CD4-positive, alpha-beta T cell (primary cell): ENCODE results near the gene COL4A2. TPM values are rescaled to one million over a fixed set of nuclear protein-coding genes. Genes with fewer than 3 reads are reported as not detected.

Experiments
- ATAC-seq: fragments of 200-7000 bp; cut with Tn5 transposase; one replicate; pipeline ENCODE4 v1.10.0; 2022; ENCODE audit warnings: mild to moderate bottlenecking; ENCODE audit not compliant: poor library complexity
- CTCF ChIA-PET: fragments of 350-600 bp; sonication (Branson Sonifier 250); formaldehyde crosslinking; loops from one replicate; lab custom pipeline; 2021; ENCODE audit warnings: antibody characterized with exemption, inconsistent platforms; lab: Charles Lee
- POLR2A ChIA-PET: fragments of 350-600 bp; sonication (Branson Sonifier 250); formaldehyde crosslinking; loops from one replicate; lab custom pipeline; 2021; ENCODE audit warnings: antibody characterized with exemption, inconsistent platforms; lab: Charles Lee
- DNase-seq, 14 experiments: peaks; one replicate each; pipeline ENCODE4 v3.0.0-alpha.2; 2013 to 2020; ENCODE audit warnings: mixed read lengths in 2 of 14
- H3K27ac ChIP-seq, 2 donors: one replicate each; pipeline versions ENCODE4 v1.5.1 to v1.7.0; 2013; ENCODE audit warnings: low read length in 2 of 2, low read depth in 1 of 2, mild to moderate bottlenecking in 1 of 2
- H3K27me3 ChIP-seq, 2 experiments: 1 replicate in 1 of 2; 2 replicates in 1 of 2; pipeline versions ENCODE4 v1.6.1 to v1.7.0; 2013; ENCODE audit warnings: low read length in 2 of 2, control low read depth in 1 of 2, mild to moderate bottlenecking in 1 of 2, moderate library complexity in 1 of 2; ENCODE audit not compliant: insufficient read depth in 2 of 2, control insufficient read depth in 1 of 2
- H3K36me3 ChIP-seq: one replicate; pipeline ENCODE4 v1.6.1; 2013; ENCODE audit warnings: low read length, control low read depth; ENCODE audit not compliant: insufficient read depth
- H3K4me1 ChIP-seq: one replicate; pipeline ENCODE4 v1.6.1; 2013; ENCODE audit warnings: low read length, control low read depth; ENCODE audit not compliant: insufficient read depth
- H3K4me3 ChIP-seq: one replicate; pipeline ENCODE4 v1.5.1; 2013; ENCODE audit warnings: mild to moderate bottlenecking, low read length, moderate library complexity
- H3K9me3 ChIP-seq, 2 experiments: 1 replicate in 1 of 2; 2 replicates in 1 of 2; pipeline versions ENCODE4 v1.6.1 to v1.7.0; 2013; ENCODE audit warnings: low read length in 2 of 2, mild to moderate bottlenecking in 2 of 2, control low read depth in 1 of 2, moderate library complexity in 1 of 2; ENCODE audit not compliant: control insufficient read depth in 1 of 2, insufficient read depth in 1 of 2
- H3K27ac Mint-ChIP-seq: one replicate; pipeline ENCODE4 v1.8.0; 2020; ENCODE audit warnings: mixed read lengths
- H3K27me3 Mint-ChIP-seq: one replicate; pipeline ENCODE4 v1.8.0; 2021; ENCODE audit warnings: mixed read lengths
- H3K36me3 Mint-ChIP-seq: one replicate; pipeline ENCODE4 v1.8.0; 2021; ENCODE audit warnings: low read depth, mixed read lengths
- H3K4me1 Mint-ChIP-seq: one replicate; pipeline ENCODE4 v1.8.0; 2021; ENCODE audit warnings: low read depth, mixed read lengths
- H3K4me3 Mint-ChIP-seq: one replicate; pipeline ENCODE4 v1.8.0; 2020; ENCODE audit warnings: mild to moderate bottlenecking, mixed read lengths
- H3K9me3 Mint-ChIP-seq: one replicate; pipeline ENCODE4 v1.8.0; 2020; ENCODE audit warnings: mixed read lengths
- intact Hi-C, 2 experiments: fragments of 100-400 bp; cut with DNase I in 1 of 2; cut with micrococcal nuclease in 1 of 2; formaldehyde crosslinking; loops; one replicate each; pipeline versions ENCODE4 v1.15.1 to v1.9.0; 2023 to 2025; cut with DNase I, micrococcal nuclease
- total RNA-seq, 174 experiments: library from RNA in 2 of 174; stranded (reverse) in 2 of 174; gene quantifications; one replicate each; pipeline ENCODE4 v1.2.3 and lab custom pipeline; 2021 to 2026
- TF ChIP-seq, protein P1 (sequence below): fragments of 200-600 bp; IDR thresholded peaks from one replicate; pipeline ENCODE4 v1.8.0; 2022; ENCODE audit warnings: antibody characterized with exemption, mild to moderate bottlenecking

The COL4A2 gene
- total RNA-seq, 2 experiments from 2014 or later = not detected

GRCh38 chr13:110259651-110260050, 47.4 kb upstream of the COL4A2 start:
- H3K27ac Mint-ChIP-seq = no peak overlapping the region
- no peaks in the 10 kb centered on the region for H3K4me1 Mint-ChIP-seq
- Histone ChIP-seq H3K4me1 (no peaks in the 10 kb centered on the region), H3K9me3 (peaks cover 0 to 20% of the 10 kb centered on the region in 2 experiments), H3K36me3 (no peaks in the 10 kb centered on the region), H3K27me3 (peaks cover 2 to 11% of the 10 kb centered on the region in 2 experiments), H3K27ac (no peak overlapping the region), H3K4me3 (no peak overlapping the region)
- intact Hi-C loops = no loop called here
- H3K9me3 Mint-ChIP-seq = peaks cover 6% of the 10 kb centered on the region
- ATAC-seq (no peak), DNase-seq (no peak)
- H3K27me3 Mint-ChIP-seq = peaks cover 34% of the 10 kb centered on the region
- POLR2A ChIA-PET = no interaction called here
- no peak overlapping the region for H3K4me3 Mint-ChIP-seq
- TF ChIP-seq, protein P1, sequence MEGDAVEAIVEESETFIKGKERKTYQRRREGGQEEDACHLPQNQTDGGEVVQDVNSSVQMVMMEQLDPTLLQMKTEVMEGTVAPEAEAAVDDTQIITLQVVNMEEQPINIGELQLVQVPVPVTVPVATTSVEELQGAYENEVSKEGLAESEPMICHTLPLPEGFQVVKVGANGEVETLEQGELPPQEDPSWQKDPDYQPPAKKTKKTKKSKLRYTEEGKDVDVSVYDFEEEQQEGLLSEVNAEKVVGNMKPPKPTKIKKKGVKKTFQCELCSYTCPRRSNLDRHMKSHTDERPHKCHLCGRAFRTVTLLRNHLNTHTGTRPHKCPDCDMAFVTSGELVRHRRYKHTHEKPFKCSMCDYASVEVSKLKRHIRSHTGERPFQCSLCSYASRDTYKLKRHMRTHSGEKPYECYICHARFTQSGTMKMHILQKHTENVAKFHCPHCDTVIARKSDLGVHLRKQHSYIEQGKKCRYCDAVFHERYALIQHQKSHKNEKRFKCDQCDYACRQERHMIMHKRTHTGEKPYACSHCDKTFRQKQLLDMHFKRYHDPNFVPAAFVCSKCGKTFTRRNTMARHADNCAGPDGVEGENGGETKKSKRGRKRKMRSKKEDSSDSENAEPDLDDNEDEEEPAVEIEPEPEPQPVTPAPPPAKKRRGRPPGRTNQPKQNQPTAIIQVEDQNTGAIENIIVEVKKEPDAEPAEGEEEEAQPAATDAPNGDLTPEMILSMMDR = no peak
- H3K36me3 Mint-ChIP-seq = no peaks in the 10 kb centered on the region
- CTCF ChIA-PET = no interaction called here

DNA sequence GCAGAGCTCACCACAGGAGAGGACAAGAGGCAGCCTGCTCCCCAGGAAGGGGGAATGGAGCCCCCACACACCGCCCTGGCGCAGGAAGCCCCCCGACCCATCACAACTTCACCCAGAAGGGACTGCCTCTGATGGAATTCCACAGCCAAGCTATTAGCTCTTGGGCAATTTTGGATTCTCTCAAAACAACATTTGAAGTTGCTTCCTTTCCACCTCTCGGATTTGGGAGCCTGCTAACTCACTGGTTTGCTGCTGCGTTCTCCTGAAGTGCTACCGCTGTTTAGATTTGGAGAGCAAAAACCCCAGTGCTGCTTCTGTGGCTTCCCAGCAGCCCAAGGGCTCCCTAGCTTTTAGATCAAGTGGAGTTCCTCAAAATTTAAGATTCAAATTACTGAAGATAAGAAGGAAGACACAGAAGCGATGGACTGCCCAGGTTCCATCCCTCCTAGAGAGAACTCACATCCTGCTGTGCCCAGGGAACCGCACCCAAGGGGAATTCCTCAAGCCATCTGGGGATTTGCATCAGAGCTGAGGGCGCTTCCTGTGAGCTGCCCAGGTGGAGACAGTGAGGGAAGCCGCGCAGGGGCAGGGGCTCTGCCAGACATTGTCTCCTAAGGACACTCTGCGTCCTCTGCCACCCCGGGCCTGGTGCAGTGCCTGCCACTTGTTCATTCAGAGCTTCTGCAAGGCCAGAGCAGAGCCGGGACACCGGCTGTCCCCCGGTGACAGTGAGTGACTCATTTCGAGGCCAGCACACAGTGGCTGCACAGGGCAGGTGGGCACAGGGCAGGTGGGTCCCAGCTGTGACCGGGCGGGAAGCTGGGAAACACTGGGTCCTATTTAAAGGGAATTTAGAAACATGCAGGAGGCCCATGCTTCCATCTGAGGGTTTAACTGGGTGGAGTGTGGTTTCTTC, 45.7 kb upstream of the COL4A2 start:
- intact Hi-C loops = no loop called here
- CTCF ChIA-PET = no interaction called here
- H3K4me3 ChIP-seq = no peak overlapping the region

GRCh38 chr13:110262082-110262436, 45.0 kb upstream of the COL4A2 start:
- no peak overlapping the region for H3K27ac ChIP-seq
- Mint-ChIP-seq H3K27ac (no peak overlapping the region), H3K36me3 (no peaks in the 10 kb centered on the region), H3K27me3 (peaks cover 46% of the 10 kb centered on the region), H3K4me3 (no peak overlapping the region), H3K9me3 (no peaks in the 10 kb centered on the region), H3K4me1 (no peaks in the 10 kb centered on the region)
- H3K9me3 ChIP-seq = peaks cover 0 to 7% of the 10 kb centered on the region in 2 experiments
- POLR2A ChIA-PET = no interaction called here
- H3K36me3 ChIP-seq = no peaks in the 10 kb centered on the region
- DNase-seq (no peak), ATAC-seq (no peak)
- CTCF ChIA-PET = no interaction called here
- intact Hi-C loops = no loop called here
- no peaks in the 10 kb centered on the region for H3K4me1 ChIP-seq
- peaks cover 4 to 11% of the 10 kb centered on the region in 2 experiments for H3K27me3 ChIP-seq
- TF ChIP-seq, protein P1 = no peak
- no peak overlapping the region for H3K4me3 ChIP-seq

More for the DNA sequence above, 45.7 kb upstream of the COL4A2 start:
- H3K27me3 ChIP-seq = peaks cover 4 to 11% of the 10 kb centered on the region in 2 experiments
- DNase-seq (no peak), ATAC-seq (no peak)
- POLR2A ChIA-PET = no interaction called here
- no peak overlapping the region for H3K27ac ChIP-seq
- no peaks in the 10 kb centered on the region for H3K9me3 Mint-ChIP-seq
- no peak overlapping the region for H3K27ac Mint-ChIP-seq
- TF ChIP-seq, protein P1 = no peak
- peaks cover 0 to 10% of the 10 kb centered on the region in 2 experiments for H3K9me3 ChIP-seq
- H3K4me1 Mint-ChIP-seq = no peaks in the 10 kb centered on the region
- H3K4me3 Mint-ChIP-seq = no peak overlapping the region
- H3K27me3 Mint-ChIP-seq = peaks cover 46% of the 10 kb centered on the region
- H3K36me3 Mint-ChIP-seq = no peaks in the 10 kb centered on the region
- H3K4me1 ChIP-seq = no peaks in the 10 kb centered on the region
- H3K36me3 ChIP-seq = no peaks in the 10 kb centered on the region
